Measurements from ENCODE around the gene TCAIM. TPM values are rescaled to one million over a fixed set of nuclear protein-coding genes. Genes with fewer than 3 reads are reported as not detected.

TCAIM gene
- total RNA-seq, 1 experiment from 2014 or later: 20.2 TPM

DNA sequence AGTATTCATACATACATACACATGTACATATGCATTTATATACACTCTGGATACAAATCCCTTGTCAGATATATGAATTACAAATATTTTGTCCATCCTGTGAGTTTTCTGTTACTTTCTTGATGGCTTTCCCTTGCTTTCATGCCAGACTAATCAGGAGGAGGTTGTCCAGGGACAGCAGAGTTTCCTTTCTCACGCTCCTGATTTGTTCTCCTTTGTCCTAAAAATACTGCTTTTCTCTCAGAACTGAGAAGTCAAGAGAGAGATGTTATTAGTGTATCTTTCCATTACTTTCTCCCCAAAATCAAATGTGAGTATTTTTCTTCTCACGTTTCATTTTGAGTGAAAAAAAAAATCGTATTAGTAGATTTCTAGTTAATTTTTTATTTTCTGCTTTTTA, 12.1 kb upstream of the TCAIM start:
- H3K79me2 ChIP-seq (ENCODE audit: low read length): no peaks in the 10 kb centered on the region
- DNase-seq (no peak), ATAC-seq (no peak)
- no peak for TF ChIP-seq EZH2 (IDR thresholded peaks at IDR 0.05; ENCODE audit: low read length, unreplicated experiment)
- TF ChIP-seq EZH2phosphoT487 (IDR thresholded peaks at IDR 0.05; ENCODE audit: borderline replicate concordance, low read length): no peak
- TF ChIP-seq, protein P1, sequence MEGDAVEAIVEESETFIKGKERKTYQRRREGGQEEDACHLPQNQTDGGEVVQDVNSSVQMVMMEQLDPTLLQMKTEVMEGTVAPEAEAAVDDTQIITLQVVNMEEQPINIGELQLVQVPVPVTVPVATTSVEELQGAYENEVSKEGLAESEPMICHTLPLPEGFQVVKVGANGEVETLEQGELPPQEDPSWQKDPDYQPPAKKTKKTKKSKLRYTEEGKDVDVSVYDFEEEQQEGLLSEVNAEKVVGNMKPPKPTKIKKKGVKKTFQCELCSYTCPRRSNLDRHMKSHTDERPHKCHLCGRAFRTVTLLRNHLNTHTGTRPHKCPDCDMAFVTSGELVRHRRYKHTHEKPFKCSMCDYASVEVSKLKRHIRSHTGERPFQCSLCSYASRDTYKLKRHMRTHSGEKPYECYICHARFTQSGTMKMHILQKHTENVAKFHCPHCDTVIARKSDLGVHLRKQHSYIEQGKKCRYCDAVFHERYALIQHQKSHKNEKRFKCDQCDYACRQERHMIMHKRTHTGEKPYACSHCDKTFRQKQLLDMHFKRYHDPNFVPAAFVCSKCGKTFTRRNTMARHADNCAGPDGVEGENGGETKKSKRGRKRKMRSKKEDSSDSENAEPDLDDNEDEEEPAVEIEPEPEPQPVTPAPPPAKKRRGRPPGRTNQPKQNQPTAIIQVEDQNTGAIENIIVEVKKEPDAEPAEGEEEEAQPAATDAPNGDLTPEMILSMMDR (conservative IDR thresholded peaks at IDR 0.05; ENCODE audit: low read depth, low read length): no peak
- POLR2A ChIA-PET (ENCODE audit: unreplicated experiment): no interaction called here
- no peak overlapping the region for H3K9ac ChIP-seq (ENCODE audit: low read length)
- no peaks in the 10 kb centered on the region for H3K36me3 ChIP-seq (ENCODE audit: low read depth, low read length)
- no peak overlapping the region for H3K4me3 ChIP-seq (ENCODE audit: low read length)
- no peak overlapping the region for H2AFZ ChIP-seq (ENCODE audit: low read length)
- H3K9me2 ChIP-seq (replicated peaks; ENCODE audit: low read length): no peaks in the 10 kb centered on the region
- CTCF ChIA-PET: no interaction called here
- H3K27me3 ChIP-seq (ENCODE audit: low read length): no peaks in the 10 kb centered on the region
- no TSS peak for BruUV-seq (replicated peaks)
- H3K27ac ChIP-seq (ENCODE audit: low read length): 0 out of 2 replicates have a peak overlapping the region, but pooled peaks have one; percentile 2
- no peaks in the 10 kb centered on the region for H3F3A ChIP-seq (ENCODE audit: low read length, unreplicated experiment)
- H3K4me2 ChIP-seq (ENCODE audit: low read length): no peak overlapping the region
- peaks cover 7% of the 10 kb centered on the region for H3K4me1 ChIP-seq (ENCODE audit: insufficient read depth, low read length)
- H3K9me3 ChIP-seq (ENCODE audit: low read length): no peaks in the 10 kb centered on the region
- H4K20me1 ChIP-seq (ENCODE audit: low read length): no peaks in the 10 kb centered on the region
- intact Hi-C loops (cut with micrococcal nuclease): loop anchor here (1.0 kb wide), 1 partner anchor 12 kb away; the partner anchor contains the start of gene TCAIM

DNA sequence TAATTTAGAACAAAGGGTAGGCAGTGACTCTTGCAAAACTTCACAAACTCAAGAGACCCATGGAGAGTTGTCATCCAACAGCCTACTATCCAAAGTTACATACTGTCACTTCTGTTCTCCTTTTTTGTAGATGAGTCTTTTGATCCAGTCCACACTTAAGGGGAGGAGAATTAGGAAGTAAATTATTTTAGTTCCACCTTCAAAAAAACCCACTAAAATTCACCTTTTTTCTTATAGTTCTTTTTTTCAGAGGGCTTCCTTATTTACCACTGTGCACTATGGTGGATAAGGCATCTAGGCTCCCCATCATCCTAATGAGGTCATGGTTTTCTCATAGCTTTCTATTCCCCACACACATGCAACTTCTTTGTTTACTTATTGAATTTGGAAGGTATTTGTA, 8.6 kb upstream of the TCAIM start:
- Histone ChIP-seq H3K4me2 (ENCODE audit: low read length) (no peak overlapping the region), H3K79me2 (ENCODE audit: low read length) (no peaks in the 10 kb centered on the region), H3F3A (ENCODE audit: low read length, unreplicated experiment) (no peaks in the 10 kb centered on the region), H3K27me3 (ENCODE audit: low read length) (no peaks in the 10 kb centered on the region), H3K9me3 (ENCODE audit: low read length) (no peaks in the 10 kb centered on the region), H3K9ac (ENCODE audit: low read length) (no peak overlapping the region), H3K27ac (ENCODE audit: low read length) (no peak overlapping the region), H3K9me2 (replicated peaks; ENCODE audit: low read length) (no peaks in the 10 kb centered on the region), H3K36me3 (ENCODE audit: low read depth, low read length) (no peaks in the 10 kb centered on the region), H3K4me3 (ENCODE audit: low read length) (no peak overlapping the region), H4K20me1 (ENCODE audit: low read length) (no peaks in the 10 kb centered on the region), H3K4me1 (ENCODE audit: insufficient read depth, low read length) (peaks cover 4% of the 10 kb centered on the region; the same call in 1 of the 2 replicates), H2AFZ (ENCODE audit: low read length) (no peak overlapping the region)
- ChIA-PET POLR2A (ENCODE audit: unreplicated experiment) (no interaction called here), CTCF (no interaction called here)
- no peak for ATAC-seq
- intact Hi-C loops (cut with micrococcal nuclease): no loop called here
- TF ChIP-seq EZH2phosphoT487 (IDR thresholded peaks at IDR 0.05; ENCODE audit: borderline replicate concordance, low read length) (no peak), EZH2 (IDR thresholded peaks at IDR 0.05; ENCODE audit: low read length, unreplicated experiment) (no peak)
- TF ChIP-seq, protein P1 (conservative IDR thresholded peaks at IDR 0.05; ENCODE audit: low read depth, low read length): no peak
- DNase-seq: no peak
- no TSS peak for BruUV-seq (replicated peaks)

DNA sequence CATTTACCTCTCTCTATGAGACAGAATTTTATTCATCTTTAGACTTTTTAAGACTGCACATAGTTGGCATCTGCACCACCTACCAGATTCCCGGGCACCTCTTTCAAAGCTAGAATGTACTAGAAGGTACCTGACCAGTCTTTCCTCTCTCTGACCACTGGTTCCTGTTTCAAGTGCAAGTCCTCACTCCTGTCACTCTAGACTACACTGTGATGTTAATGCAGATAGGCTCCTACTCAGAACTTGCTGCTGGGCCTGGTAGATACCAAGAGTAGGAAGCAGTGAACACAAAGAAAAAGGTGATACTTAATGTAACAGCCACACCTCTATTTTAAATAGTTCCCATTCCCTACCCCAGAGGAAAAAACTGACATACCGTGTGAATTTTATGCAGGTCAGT, 8.1 kb upstream of the TCAIM start:
- H3K9me2 ChIP-seq (replicated peaks; ENCODE audit: low read length): no peaks in the 10 kb centered on the region
- H3K4me2 ChIP-seq (ENCODE audit: low read length): no peak overlapping the region
- H3K4me1 ChIP-seq (ENCODE audit: insufficient read depth, low read length): peaks cover 4% of the 10 kb centered on the region; the same call in 1 of the 2 replicates
- no peaks in the 10 kb centered on the region for H3K36me3 ChIP-seq (ENCODE audit: low read depth, low read length)
- intact Hi-C loops (cut with micrococcal nuclease): no loop called here
- H3K9ac ChIP-seq (ENCODE audit: low read length): no peak overlapping the region
- no peak overlapping the region for H3K27ac ChIP-seq (ENCODE audit: low read length)
- POLR2A ChIA-PET (ENCODE audit: unreplicated experiment): no interaction called here
- H4K20me1 ChIP-seq (ENCODE audit: low read length): no peaks in the 10 kb centered on the region
- no TSS peak for BruUV-seq (replicated peaks)
- ATAC-seq (no peak), DNase-seq (no peak)
- H3K79me2 ChIP-seq (ENCODE audit: low read length): no peaks in the 10 kb centered on the region
- no peaks in the 10 kb centered on the region for H3K27me3 ChIP-seq (ENCODE audit: low read length)
- TF ChIP-seq, protein P1 (conservative IDR thresholded peaks at IDR 0.05; ENCODE audit: low read depth, low read length): no peak
- TF ChIP-seq EZH2 (IDR thresholded peaks at IDR 0.05; ENCODE audit: low read length, unreplicated experiment) (no peak), EZH2phosphoT487 (IDR thresholded peaks at IDR 0.05; ENCODE audit: borderline replicate concordance, low read length) (no peak)
- no peak overlapping the region for H2AFZ ChIP-seq (ENCODE audit: low read length)
- H3K4me3 ChIP-seq (ENCODE audit: low read length): no peak overlapping the region
- CTCF ChIA-PET: no interaction called here
- no peaks in the 10 kb centered on the region for H3K9me3 ChIP-seq (ENCODE audit: low read length)
- no peaks in the 10 kb centered on the region for H3F3A ChIP-seq (ENCODE audit: low read length, unreplicated experiment)

All from PC-3 (cell line).